ENCODE results near the gene SPTAN1. TPM values are rescaled to one million over a fixed set of nuclear protein-coding genes. Genes with fewer than 3 reads are reported as not detected.

Gene SPTAN1
- total RNA-seq, 2 experiments from 2014 or later: 386 to 392 TPM

GRCh38 chr9:128512820-128513219, 39.6 kb upstream of the SPTAN1 start:
- no peaks in the 10 kb centered on the region for H3K27me3 Mint-ChIP-seq
- Histone ChIP-seq H3K27ac (ENCODE audit: low read depth in 1 of 2, low read length in 2 of 2) (no peak overlapping the region), H3K4me3 (ENCODE audit: low read length) (no peak overlapping the region), H3K27me3 (ENCODE audit: control insufficient read depth in 1 of 2, insufficient read depth in 2 of 2, low read length in 2 of 2) (no peaks in the 10 kb centered on the region), H3K9me3 (ENCODE audit: control insufficient read depth in 1 of 2, insufficient read depth in 1 of 2, low read length in 2 of 2) (no peaks in the 10 kb centered on the region), H3K4me1 (ENCODE audit: insufficient read depth, low read length) (peaks cover 7% of the 10 kb centered on the region), H3K36me3 (ENCODE audit: insufficient read depth, low read length) (peaks cover 72% of the 10 kb centered on the region)
- no peak for ATAC-seq (ENCODE audit: poor library complexity)
- H3K9me3 Mint-ChIP-seq: no peaks in the 10 kb centered on the region
- no peak for DNase-seq
- TF ChIP-seq CTCF (IDR thresholded peaks at IDR 0.05): no peak
- H3K4me1 Mint-ChIP-seq (ENCODE audit: low read depth): peaks cover 17% of the 10 kb centered on the region
- POLR2A ChIA-PET: interaction anchor here (1.4 to 1.8 kb wide), 2 partner anchors 8 to 39 kb away, joined by 3 to 5 read pairs; partner anchors contain the start of gene GLE1
- H3K4me3 Mint-ChIP-seq: no peak overlapping the region
- intact Hi-C loops (cut with DNase I, micrococcal nuclease): loop anchor here in 1 of 2 experiments (10.0 kb wide), 1 partner anchor 82 kb away; no protein-coding TSS in a partner anchor
- H3K27ac Mint-ChIP-seq: no peak overlapping the region
- CTCF ChIA-PET: no interaction called here
- H3K36me3 Mint-ChIP-seq (ENCODE audit: low read depth): peaks cover 70% of the 10 kb centered on the region

GRCh38 chr9:128521956-128522355, 30.4 kb upstream of the SPTAN1 start:
- H3K27me3 Mint-ChIP-seq: no peaks in the 10 kb centered on the region
- ATAC-seq (ENCODE audit: poor library complexity) (no peak), DNase-seq (no peak)

GRCh38 chr9:128523199-128523925, 29.0 kb upstream of the SPTAN1 start:
- Histone ChIP-seq H3K4me1 (ENCODE audit: insufficient read depth, low read length) (no peaks in the 10 kb centered on the region), H3K36me3 (ENCODE audit: insufficient read depth, low read length) (peaks cover 72% of the 10 kb centered on the region), H3K9me3 (ENCODE audit: control insufficient read depth in 1 of 2, insufficient read depth in 1 of 2, low read length in 2 of 2) (no peaks in the 10 kb centered on the region), H3K27me3 (ENCODE audit: control insufficient read depth in 1 of 2, insufficient read depth in 2 of 2, low read length in 2 of 2) (no peaks in the 10 kb centered on the region), H3K4me3 (ENCODE audit: low read length) (no peak overlapping the region), H3K27ac (ENCODE audit: low read depth in 1 of 2, low read length in 2 of 2) (no peak overlapping the region)
- Mint-ChIP-seq H3K27me3 (no peaks in the 10 kb centered on the region), H3K36me3 (ENCODE audit: low read depth) (peaks cover 90% of the 10 kb centered on the region), H3K27ac (peak overlapping the region; percentile 40), H3K4me1 (ENCODE audit: low read depth) (no peaks in the 10 kb centered on the region), H3K4me3 (no peak overlapping the region), H3K9me3 (no peaks in the 10 kb centered on the region)
- intact Hi-C loops (cut with DNase I, micrococcal nuclease): no loop called here
- POLR2A ChIA-PET: interaction anchor here (0.7 kb wide), 1 partner anchor 9 kb away, joined by 3 read pairs; no protein-coding TSS in a partner anchor
- no peak for ATAC-seq (ENCODE audit: poor library complexity)
- DNase-seq: no peak
- CTCF ChIA-PET: no interaction called here
- TF ChIP-seq CTCF (IDR thresholded peaks at IDR 0.05): no peak

More at GRCh38 chr9:128521956-128522355, 30.4 kb upstream of the SPTAN1 start:
- Histone ChIP-seq H3K9me3 (ENCODE audit: control insufficient read depth in 1 of 2, insufficient read depth in 1 of 2, low read length in 2 of 2) (no peaks in the 10 kb centered on the region), H3K4me3 (ENCODE audit: low read length) (no peak overlapping the region), H3K4me1 (ENCODE audit: insufficient read depth, low read length) (no peaks in the 10 kb centered on the region), H3K27me3 (ENCODE audit: control insufficient read depth in 1 of 2, insufficient read depth in 2 of 2, low read length in 2 of 2) (no peaks in the 10 kb centered on the region), H3K27ac (ENCODE audit: low read depth in 1 of 2, low read length in 2 of 2) (no peak overlapping the region), H3K36me3 (ENCODE audit: insufficient read depth, low read length) (peaks cover 76% of the 10 kb centered on the region)
- ChIA-PET POLR2A (interaction anchor here (0.5 to 1.2 kb wide), 2 partner anchors 17 to 355 kb away, joined by 3 read pairs; no protein-coding TSS in a partner anchor), CTCF (no interaction called here)
- intact Hi-C loops (cut with DNase I, micrococcal nuclease): no loop called here
- H3K4me1 Mint-ChIP-seq (ENCODE audit: low read depth): no peaks in the 10 kb centered on the region
- H3K27ac Mint-ChIP-seq: no peak overlapping the region
- H3K36me3 Mint-ChIP-seq (ENCODE audit: low read depth): peaks cover 91% of the 10 kb centered on the region
- no peak overlapping the region for H3K4me3 Mint-ChIP-seq
- no peaks in the 10 kb centered on the region for H3K9me3 Mint-ChIP-seq
- no peak for TF ChIP-seq CTCF (IDR thresholded peaks at IDR 0.05)

Measured in CD4-positive, alpha-beta T cell (primary cell).